Measurements from ENCODE around the gene SLC25A26.

- TF ChIP-seq CTCF (IDR thresholded peaks at IDR 0.05), result no peak
- no peak for TF ChIP-seq POLR2A (IDR thresholded peaks at IDR 0.05)
Observed at GRCh38 chr3:66381626-66382025, 160.8 kb downstream of the SLC25A26 start.

All from body of pancreas (tissue), 4 donors.